Astrocyte of the hippocampus (primary cell): ENCODE results near the gene ERBB2.

Source experiments
- DNase-seq: peaks from one replicate; pipeline ENCODE4 v3.0.0; 2011; ENCODE audit warnings: low read depth, low spot score

The ERBB2 gene

DNA sequence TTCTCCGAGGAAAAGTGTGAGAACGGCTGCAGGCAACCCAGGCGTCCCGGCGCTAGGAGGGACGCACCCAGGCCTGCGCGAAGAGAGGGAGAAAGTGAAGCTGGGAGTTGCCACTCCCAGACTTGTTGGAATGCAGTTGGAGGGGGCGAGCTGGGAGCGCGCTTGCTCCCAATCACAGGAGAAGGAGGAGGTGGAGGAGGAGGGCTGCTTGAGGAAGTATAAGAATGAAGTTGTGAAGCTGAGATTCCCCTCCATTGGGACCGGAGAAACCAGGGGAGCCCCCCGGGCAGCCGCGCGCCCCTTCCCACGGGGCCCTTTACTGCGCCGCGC is at the start of gene ERBB2:
Gene ERBB2, plus strand, starts transcription at position 247 of the 330 bp plus-strand sequence. CDS start 175 bp downstream, outside the sequence.
- peak; percentile 90 for DNase-seq

DNA sequence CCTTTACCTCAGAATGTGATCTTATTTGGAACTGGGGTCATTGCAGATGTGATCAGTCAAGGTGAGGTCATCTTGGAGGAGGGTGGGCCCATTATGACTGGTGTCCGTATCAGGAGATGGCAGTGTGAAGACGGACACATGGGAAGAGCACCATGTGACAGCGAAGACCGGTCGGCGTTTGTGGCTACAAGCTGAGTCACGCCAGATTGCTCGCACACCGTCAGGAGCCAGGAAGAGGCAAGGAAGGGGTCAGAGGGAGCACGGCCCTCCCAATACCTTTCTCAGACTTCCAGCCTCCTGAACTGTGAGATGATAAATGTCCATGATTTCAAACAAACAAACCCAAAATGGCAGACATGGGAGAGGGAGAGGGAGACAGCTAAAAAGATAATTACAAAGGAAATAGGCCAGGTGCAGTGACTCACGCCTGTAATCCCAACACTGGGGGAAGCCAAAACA is 49.7 kb upstream of the ERBB2 start:
- no peak for DNase-seq

DNA sequence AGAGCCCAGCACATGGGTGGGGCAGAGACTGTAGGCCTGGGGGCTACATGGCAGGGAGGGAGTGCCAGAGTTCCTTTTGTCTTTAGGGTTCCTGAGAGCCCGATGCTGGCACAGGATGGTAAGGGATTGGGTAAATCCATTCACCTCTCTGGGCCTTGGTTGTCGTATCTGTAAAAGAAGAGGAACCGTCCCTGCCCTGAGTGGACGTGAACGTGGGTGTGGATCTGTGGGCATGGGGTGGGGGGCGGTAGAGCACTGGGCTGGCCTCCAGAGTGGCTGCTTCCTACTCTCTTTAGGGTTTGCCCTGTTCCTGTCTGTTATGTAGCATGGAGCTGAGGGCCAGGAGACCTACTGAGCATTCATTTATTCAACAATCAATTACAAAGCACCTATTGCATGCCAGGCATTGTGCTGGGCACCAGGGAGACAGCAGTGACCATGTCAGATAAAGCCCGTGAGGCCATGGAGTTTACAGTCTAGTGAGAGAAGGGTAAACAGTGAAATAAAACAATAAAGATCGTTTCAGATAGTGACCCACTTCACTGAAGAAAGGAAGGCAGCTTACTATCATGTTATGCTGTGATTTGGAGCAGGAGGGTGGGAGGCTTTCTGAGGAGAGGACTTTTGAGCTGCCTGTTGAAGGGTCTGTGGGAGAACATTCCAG is 47.8 kb upstream of the ERBB2 start:
- no peak for DNase-seq

DNA sequence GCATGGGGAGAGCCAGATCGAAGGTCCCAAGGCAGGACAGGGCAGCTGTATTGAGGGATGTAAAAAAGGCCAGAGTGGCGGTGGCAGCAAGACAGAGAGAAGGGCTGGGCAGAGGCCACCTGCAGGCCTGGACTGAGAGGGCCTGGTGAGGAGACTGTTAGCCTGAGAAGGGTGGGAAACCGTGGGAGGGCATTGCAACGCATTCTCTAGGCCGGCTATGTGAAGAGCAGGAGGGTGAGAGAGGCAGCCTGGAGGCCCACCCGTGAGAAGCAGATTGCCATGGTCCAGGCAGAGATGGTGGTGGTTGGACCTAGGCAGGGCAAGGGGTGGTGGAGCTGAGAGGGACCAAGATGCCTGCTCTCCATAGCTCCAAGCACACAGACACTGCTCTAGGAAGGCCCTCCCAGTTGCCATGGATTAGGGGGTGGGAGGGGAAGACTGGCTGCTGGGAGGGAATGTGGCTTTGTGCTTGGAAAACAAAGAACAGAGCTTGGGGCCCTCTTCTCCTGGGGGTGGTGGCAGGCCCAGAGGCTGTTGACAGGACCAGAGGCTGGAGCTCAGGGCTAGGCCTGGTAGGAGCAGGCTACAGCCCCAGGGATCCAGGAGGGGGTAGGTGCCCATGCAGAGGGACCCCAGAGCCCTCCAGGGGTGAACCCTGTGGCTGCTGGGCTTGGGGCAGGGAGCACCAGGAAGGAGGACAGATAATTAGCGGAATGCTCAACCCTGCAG is 47.1 kb upstream of the ERBB2 start:
- DNase-seq = peak; percentile 39

DNA sequence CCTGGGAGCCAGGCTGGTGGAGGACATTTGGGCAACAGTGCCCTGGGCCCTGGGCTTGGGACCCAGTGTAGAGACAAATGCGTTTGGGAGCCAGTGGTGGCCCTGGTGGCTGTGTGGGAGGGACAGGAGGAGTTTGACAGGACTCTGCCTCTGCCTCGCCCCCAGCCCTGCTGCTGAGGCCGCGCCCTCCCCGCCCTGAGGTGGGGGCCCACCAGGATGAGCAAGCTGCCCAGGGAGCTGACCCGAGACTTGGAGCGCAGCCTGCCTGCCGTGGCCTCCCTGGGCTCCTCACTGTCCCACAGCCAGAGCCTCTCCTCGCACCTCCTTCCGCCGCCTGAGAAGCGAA is 46.6 kb upstream of the ERBB2 start:
- no peak for DNase-seq

DNA sequence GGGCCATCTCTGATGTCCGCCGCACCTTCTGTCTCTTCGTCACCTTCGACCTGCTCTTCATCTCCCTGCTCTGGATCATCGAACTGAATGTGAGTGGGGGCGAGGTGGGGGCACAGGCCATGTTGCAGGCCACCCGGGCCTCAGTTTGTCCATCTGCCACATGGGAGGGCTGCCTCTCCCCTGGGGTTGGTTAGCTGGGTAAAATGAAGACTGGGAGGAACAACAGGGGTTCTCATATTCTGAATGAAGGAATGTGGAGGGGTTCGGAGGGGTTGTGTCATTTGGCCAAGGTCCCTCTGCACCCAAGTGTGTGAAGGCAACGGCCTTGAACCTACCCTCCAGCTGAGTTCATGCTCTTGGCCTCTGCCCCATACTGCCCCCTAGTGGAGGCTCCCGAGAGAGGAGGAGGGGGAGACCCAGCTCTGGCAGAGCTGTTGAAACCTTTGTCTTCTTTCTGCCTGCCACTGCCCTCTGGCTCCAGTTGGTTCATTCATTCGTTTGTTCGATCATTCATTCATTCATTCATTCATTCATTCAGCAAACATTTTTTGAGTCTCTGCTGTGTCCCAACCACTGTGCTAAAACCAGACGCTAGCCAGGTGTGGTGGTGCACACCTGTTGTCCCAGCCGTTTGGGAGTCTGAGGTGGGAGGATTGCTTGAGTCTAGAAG is 46.1 kb upstream of the ERBB2 start:
- DNase-seq = peak; percentile 40

DNA sequence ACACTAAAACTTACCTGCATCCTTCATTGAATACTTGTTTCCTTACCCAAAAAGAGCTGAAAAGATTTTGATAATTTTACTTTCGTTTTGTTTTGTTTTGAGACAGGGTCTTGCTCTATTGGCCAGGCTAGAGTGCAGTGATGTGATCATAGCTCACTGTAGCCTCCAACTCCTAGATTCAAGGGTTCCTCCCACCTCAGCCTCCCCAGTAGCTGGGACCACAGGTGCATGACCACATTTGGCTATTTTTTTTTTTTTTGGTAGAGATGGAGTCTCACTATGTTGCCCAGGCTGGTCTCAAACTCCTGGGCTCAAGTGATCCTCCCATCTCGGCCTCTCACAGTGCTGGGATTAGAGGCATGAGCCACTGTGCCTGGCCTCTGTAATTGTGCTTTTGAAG is 44.8 kb upstream of the ERBB2 start:
- DNase-seq = no peak

DNA sequence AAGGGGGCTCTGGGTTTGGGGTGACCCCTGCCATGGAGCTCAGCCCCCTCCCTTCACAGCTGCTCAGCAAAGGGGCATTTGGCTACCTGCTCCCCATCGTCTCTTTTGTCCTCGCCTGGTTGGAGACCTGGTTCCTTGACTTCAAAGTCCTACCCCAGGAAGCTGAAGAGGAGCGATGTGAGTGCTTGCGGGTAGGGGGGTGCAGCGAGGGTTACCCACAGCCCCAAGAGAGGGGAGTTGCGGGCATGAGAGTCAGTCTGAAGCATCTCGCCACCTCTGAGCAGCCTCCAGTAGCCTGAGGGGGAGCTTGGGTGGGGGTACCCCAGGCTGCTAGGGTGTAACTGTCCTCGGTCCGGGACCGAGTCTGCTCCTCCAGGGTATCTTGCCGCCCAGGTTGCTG is 41.5 kb upstream of the ERBB2 start:
- DNase-seq = no peak

DNA sequence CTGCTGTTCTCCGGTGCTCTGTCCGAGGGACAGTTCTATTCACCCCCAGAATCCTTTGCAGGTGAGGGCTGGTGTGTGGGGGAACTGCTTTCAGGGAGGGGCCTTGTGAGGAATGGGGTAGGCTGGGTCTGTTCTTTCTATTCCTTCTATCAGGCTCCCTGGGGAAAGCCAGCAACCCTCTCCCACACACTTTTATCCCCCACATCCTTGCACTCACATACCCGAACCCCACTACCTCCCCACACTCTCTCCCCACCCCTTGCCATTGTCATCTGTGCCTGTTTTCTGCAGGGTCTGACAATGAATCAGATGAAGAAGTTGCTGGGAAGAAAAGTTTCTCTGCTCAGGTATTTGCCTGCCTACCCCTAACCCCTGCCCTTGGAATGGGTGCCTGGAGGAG is 41.1 kb upstream of the ERBB2 start:
- DNase-seq = no peak

DNA sequence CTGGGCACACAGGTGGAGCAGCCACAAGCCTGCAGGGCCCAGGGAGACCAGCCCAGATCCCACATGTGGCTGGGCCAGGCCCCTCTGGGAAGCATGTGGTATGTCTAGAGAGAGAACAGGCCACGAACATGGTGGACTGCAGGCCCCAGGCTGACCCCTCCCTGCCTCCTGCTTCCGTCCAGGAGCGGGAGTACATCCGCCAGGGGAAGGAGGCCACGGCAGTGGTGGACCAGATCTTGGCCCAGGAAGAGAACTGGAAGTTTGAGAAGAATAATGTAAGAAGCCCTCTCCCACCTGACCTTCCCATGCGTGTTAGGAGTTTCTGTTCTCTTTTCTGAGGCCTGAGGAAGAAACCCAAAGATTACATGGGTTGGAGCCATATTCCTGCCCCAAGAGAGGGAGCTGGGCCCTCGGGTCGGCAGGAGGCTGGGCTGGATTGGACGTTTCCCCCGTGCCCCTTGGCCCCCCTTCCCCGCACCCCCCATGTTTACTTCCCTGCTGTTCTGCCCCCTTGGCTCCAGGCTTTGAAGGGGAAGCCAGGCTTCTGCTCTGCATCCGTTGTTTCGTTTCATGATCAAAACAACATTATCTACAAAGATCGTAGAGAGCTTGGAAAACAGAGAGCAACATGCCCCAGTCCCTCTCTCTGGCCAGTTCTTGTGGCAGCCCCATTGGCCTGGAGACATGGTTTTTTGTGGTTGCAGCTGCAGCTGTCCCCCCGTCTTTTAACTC is 40.4 kb upstream of the ERBB2 start:
- DNase-seq = no peak

DNA sequence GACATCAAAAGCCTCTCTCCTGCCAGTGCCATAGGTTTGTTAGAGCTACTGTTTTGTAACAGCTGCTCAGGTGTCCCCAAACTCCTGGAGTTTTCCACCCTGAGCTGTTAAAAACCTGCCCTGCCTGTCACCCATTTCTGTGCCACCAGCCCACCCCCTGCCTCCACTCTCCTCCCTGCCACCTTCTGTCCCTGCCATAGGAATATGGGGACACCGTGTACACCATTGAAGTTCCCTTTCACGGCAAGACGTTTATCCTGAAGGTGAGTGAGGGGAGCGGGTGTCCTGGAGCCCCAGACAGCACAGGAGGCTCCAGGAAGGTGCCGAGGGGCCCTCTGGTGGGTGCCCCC is 39.9 kb upstream of the ERBB2 start:
- no peak for DNase-seq

DNA sequence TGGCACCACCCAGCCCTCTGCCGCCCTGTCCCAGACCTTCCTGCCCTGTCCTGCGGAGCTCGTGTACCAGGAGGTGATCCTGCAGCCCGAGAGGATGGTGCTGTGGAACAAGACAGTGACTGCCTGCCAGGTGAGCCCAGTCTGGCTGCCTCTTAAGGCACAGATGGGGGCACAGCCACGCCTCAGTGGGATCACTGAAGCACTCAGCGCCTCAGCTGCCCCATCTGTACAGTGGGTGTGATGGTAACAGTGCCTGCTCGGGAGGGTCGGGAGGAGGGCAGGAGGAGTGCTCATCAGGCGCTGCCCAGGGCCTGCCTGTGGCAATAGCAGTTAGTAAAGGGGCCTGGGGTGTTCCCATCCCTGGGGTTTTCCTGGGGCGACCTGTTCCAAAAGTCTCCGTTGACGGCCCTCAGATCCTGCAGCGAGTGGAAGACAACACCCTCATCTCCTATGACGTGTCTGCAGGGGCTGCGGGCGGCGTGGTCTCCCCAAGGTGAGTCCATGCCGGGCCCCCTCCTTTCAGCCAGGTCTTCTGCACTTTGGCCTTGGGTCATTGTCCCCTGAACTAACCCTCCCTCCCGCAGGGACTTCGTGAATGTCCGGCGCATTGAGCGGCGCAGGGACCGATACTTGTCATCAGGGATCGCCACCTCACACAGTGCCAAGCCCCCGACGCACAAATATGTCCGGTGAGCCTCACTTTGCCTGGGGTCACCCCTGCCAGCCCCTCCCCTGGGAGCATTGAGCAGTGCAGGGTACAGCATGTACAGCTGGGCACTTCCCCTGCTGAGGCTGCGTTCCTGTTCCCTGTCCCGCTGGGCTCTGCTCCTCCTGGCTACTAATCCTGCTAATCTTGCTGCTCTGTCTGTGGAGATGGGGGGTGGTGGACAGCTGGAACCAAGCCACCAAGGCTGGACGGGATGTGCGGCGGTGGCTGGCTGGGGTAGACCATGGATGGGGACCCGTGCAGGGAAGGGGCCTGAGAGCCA is 39.2 kb upstream of the ERBB2 start:
- no peak for DNase-seq

DNA sequence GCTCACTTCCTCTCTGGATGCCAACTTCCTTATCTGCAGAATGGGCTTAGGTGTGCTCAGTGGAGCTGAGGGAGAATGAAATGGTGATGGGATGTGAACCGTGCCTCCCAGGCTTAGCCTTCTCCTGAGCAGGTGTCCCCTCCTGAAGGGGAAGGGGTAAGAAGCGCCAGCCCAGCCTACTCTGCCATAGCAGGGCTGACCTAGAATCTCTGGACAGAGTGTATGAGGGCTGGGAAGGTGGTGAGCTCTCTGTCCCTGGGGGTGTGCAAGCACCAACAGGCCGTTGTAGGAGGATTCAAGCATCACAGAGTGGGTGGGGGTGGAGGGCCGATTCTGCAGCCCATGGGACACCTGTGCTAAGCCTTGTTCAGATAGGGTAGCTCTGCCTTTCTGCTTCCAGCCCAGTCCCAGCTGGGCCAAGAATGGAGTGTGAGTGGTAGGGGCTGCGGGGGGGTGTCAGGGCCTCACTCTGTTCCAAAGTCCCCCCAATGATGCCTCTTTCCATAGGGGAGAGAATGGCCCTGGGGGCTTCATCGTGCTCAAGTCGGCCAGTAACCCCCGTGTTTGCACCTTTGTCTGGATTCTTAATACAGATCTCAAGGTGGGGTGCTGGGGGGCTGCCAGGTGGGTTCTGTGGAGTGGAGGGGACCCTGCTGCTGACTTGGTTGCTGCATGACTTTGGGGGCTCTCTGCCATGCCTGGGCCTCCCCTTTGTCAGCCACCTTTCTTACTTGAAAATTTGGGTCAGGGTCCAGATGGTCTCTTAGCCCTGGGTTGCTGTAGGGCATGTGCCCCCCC is 37.9 kb upstream of the ERBB2 start:
- no peak for DNase-seq

DNA sequence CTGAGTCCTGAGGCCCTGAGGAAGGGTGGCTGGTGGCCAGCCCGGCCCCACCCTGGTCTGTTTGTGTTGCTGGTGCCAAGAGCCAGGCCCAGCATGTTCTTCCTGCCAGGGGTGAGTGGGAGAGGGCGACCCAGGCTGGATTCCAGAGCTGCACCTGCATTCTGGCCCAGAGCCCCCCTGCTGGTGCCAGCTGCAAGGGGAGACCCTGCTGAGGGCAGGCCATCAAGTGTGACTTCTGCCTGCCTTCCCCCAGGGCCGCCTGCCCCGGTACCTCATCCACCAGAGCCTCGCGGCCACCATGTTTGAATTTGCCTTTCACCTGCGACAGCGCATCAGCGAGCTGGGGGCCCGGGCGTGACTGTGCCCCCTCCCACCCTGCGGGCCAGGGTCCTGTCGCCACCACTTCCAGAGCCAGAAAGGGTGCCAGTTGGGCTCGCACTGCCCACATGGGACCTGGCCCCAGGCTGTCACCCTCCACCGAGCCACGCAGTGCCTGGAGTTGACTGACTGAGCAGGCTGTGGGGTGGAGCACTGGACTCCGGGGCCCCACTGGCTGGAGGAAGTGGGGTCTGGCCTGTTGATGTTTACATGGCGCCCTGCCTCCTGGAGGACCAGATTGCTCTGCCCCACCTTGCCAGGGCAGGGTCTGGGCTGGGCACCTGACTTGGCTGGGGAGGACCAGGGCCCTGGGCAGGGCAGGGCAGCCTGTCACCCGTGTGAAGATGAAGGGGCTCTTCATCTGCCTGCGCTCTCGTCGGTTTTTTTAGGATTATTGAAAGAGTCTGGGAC is 37.1 kb upstream of the ERBB2 start:
- no peak for DNase-seq

DNA sequence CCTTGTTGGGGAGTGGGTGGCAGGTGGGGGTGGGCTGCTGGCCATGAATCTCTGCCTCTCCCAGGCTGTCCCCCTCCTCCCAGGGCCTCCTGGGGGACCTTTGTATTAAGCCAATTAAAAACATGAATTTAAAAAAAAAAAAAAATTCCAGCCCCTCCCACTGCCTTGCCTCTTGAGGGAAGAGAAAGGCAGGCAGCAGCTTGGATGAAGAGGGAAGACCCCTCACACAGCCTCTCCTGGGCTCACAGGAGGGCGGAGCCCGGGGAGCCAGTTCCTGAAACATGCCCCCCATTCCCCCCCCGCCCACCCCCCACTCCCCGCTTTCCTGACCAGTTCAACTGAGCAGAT is 36.5 kb upstream of the ERBB2 start:
- DNase-seq = no peak

DNA sequence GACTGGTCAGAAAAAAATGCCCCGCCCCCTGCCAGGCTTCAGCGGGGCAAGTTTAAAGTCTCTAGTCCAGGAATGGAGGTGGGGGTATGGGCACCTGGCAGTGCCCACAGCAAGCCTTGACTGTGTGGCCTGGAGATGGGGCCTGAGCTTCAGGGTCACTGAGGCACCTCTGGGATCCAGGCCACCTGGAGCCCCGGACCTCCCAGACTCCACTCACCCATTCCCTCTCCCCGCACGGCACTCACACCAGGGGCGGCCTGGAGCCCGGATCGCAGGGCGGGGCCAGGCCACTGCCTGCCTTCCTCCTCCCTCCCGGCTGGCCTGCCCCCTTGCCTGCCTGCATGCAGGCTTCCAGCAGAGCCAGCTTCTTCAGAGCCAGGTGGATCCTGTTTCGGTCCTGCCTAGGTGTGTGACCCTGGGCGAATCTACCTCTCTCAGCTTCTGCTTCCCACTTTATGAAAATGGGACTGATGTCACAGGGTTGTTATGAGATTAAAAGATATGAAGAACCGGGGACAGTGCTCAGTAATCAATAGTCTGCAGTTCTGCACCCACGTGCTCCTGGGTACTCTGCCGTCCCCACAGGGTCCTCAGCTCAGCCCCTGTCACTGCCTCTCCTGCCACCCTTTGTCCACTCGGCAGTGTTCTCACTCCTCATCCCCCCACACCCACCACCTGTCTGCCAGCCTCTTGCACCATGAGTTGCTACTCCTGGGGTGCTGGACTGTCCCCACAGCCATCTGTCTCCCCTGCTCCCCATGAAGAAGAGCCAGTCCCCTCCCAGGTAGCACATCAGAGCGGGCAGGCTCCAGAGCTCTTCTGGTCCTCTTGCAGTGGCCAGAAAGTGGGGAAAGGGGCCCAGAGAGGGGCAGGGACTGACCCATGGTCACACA is 35.9 kb upstream of the ERBB2 start:
- DNase-seq = peak; percentile 33

DNA sequence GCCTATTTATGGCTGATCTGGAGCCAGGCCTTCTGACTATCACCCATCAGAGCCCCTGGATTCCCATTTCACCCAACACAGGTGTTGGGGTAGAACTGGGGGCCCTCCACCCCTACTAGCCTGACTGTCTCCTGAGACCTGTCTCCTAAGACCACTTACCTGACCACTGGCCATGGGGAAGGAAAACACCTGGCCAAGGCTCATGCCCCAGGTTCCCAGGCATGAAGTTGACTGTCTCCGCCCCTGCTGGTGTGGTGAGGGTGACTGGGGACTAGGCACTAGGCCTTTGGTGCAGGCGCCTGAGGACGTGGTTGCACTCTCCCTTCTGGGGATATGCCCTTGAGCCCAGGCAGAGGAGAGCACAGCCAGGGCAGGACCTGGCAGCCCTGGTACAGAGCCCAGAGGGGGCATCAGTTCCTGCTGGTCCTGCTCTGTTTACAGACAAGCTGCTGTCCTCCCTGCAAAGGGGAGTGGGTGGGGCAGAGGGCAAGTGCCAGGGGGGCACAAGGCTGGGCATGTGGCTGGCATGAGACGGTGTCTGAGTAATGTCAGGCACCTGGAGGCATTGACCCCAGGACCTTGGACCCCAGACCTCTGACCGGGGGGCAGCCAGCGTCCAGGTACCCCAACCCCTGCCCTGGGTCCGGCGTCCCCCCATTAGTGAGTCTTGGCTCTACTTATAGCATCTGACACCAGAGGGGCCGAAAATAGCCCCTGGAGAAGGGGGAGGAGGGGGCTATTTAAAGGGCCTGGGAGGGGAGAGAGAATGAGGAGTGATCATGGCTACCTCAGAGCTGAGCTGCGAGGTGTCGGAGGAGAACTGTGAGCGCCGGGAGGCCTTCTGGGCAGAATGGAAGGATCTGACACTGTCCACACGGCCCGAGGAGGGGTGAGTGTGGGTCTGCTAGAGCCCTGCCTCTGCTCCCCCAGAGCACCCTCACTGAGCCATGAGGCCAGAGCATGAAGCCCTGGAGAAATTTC is 35.0 kb upstream of the ERBB2 start, which contains the start of gene TCAP:
Gene TCAP, plus strand, starts transcription at position 769 of the 981 bp plus-strand sequence. Its CDS starts 11 bp downstream, at position 780.
- no peak for DNase-seq
